Measurements from ENCODE around the gene ATG16L1.

DNA sequence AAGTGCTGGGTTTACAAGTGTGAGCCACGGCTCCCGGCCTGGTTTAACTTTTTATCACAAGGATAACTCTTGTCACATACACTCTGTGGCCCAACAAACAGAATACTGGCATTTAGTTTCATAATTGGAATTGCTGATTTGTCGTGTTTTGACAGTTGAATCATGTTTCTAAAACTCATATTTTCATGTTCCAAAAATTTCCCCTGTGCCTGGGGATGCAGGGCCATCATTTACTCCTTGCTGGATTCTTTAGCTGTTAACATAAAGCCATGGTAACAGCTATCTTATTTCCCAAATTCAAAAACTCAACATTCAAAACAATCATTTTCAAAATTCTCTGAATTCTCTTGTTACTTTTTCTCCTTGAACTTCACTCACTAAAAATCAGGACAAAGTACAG lies 16.5 kb upstream of the ATG16L1 start:
- TF ChIP-seq, protein P1, sequence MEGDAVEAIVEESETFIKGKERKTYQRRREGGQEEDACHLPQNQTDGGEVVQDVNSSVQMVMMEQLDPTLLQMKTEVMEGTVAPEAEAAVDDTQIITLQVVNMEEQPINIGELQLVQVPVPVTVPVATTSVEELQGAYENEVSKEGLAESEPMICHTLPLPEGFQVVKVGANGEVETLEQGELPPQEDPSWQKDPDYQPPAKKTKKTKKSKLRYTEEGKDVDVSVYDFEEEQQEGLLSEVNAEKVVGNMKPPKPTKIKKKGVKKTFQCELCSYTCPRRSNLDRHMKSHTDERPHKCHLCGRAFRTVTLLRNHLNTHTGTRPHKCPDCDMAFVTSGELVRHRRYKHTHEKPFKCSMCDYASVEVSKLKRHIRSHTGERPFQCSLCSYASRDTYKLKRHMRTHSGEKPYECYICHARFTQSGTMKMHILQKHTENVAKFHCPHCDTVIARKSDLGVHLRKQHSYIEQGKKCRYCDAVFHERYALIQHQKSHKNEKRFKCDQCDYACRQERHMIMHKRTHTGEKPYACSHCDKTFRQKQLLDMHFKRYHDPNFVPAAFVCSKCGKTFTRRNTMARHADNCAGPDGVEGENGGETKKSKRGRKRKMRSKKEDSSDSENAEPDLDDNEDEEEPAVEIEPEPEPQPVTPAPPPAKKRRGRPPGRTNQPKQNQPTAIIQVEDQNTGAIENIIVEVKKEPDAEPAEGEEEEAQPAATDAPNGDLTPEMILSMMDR (conservative IDR thresholded peaks at IDR 0.05 in 1 of 2, IDR thresholded peaks at IDR 0.05 in 1 of 2; ENCODE audit: low read depth in 1 of 2, low read length in 2 of 2), result no peak
- TF ChIP-seq EZH2 (IDR thresholded peaks at IDR 0.05; ENCODE audit: low read length, missing control alignments), result no peak

Data from fibroblast of lung (primary cell).